Skeletal muscle cell (primary cell): ENCODE measurements around the gene NDUFA13.

Experiments used
- DNase-seq: peaks from one replicate; pipeline ENCODE4 v3.0.0-alpha.2; 2010; ENCODE audit warnings: low read depth
- H3K4me3 ChIP-seq: 2 replicates; pipeline ENCODE4 v1.5.1; 2011; ENCODE audit warnings: low read depth, mild to moderate bottlenecking, control low read depth, low read length, moderate library complexity

The NDUFA13 gene

GRCh38 chr19:19529783-19530422, 13.9 kb downstream of the NDUFA13 start:
- no peak overlapping the region for H3K4me3 ChIP-seq
- no peak for DNase-seq

GRCh38 chr19:19530423-19530804, 14.4 kb downstream of the NDUFA13 start:
- no peak overlapping the region for H3K4me3 ChIP-seq
- no peak for DNase-seq

GRCh38 chr19:19530889-19531288, 14.9 kb downstream of the NDUFA13 start:
- H3K4me3 ChIP-seq: no peak overlapping the region
- DNase-seq: no peak

GRCh38 chr19:19531951-19532805, 16.2 kb downstream of the NDUFA13 start:
- DNase-seq: no peak
- H3K4me3 ChIP-seq: no peak overlapping the region

GRCh38 chr19:19532806-19533701, 17.0 kb downstream of the NDUFA13 start:
- no peak for DNase-seq
- no peak overlapping the region for H3K4me3 ChIP-seq

- DNase-seq: no peak
- no peak overlapping the region for H3K4me3 ChIP-seq
These were observed 17.8 kb downstream of the NDUFA13 start for GRCh38 chr19:19533841-19534240.

GRCh38 chr19:19534556-19535265, 18.7 kb downstream of the NDUFA13 start:
- H3K4me3 ChIP-seq: no peak overlapping the region
- no peak for DNase-seq

GRCh38 chr19:19535311-19536191, 19.5 kb downstream of the NDUFA13 start:
- DNase-seq: no peak
- no peak overlapping the region for H3K4me3 ChIP-seq

- no peak for DNase-seq
- no peak overlapping the region for H3K4me3 ChIP-seq
These were observed 21.3 kb downstream of the NDUFA13 start for GRCh38 chr19:19537075-19538048.

GRCh38 chr19:19538061-19538784, 22.2 kb downstream of the NDUFA13 start, which contains the start of gene CILP2:
CILP2 (plus strand) TSS chr19:19538265; CDS start chr19:19538350, 85 bp downstream.
- DNase-seq: no peak
- H3K4me3 ChIP-seq: peak within 1 kb of the TSS; percentile 34

GRCh38 chr19:19538785-19539166, 22.8 kb downstream of the NDUFA13 start:
- H3K4me3 ChIP-seq: peak overlapping the region; percentile 34
- DNase-seq: no peak

- no peak overlapping the region for H3K4me3 ChIP-seq
These were observed 23.7 kb downstream of the NDUFA13 start for GRCh38 chr19:19539698-19540063.

GRCh38 chr19:19540064-19540714, 24.2 kb downstream of the NDUFA13 start:
- H3K4me3 ChIP-seq: peak overlapping the region; percentile 23
- DNase-seq: no peak

More at GRCh38 chr19:19539698-19540063, 23.7 kb downstream of the NDUFA13 start:
- no peak for DNase-seq

- no peak for DNase-seq
- H3K4me3 ChIP-seq: peak overlapping the region; percentile 23
These were observed 24.9 kb downstream of the NDUFA13 start for GRCh38 chr19:19540715-19541515.

- DNase-seq: no peak
- H3K4me3 ChIP-seq: no peak overlapping the region
These were observed 25.6 kb downstream of the NDUFA13 start for GRCh38 chr19:19541616-19542015.
